GM19372 (cell line): ENCODE results near the gene OSBPL5.

Experiments used
- ATAC-seq: cut with Tn5 transposase; IDR thresholded peaks from one replicate; pipeline ENCODE4 v1.9.1; 2021; ENCODE audit warnings: mild to moderate bottlenecking, low read depth, moderate library complexity; ENCODE audit not compliant: unreplicated experiment

The OSBPL5 gene

GRCh38 chr11:3043315-3043871, 121.7 kb downstream of the OSBPL5 start:
- no peak for ATAC-seq

GRCh38 chr11:3042496-3043314, 122.4 kb downstream of the OSBPL5 start:
- ATAC-seq = no peak

GRCh38 chr11:3041699-3042441, 123.2 kb downstream of the OSBPL5 start:
- ATAC-seq = no peak

GRCh38 chr11:3040881-3041280, 124.2 kb downstream of the OSBPL5 start:
- ATAC-seq = no peak

- no peak for ATAC-seq
Measured at GRCh38 chr11:3037945-3038271, 127.2 kb downstream of the OSBPL5 start.
